ENCODE measurements around the gene MCF2L2. TPM values are rescaled to one million over a fixed set of nuclear protein-coding genes. Genes with fewer than 3 reads are reported as not detected.

Gene MCF2L2
- total and polyA plus RNA-seq, 9 of the 15 experiments (the other 6 are each of a cell fraction or from before 2014, with no cell fraction given), result 0.56 to 4.2 (median 3.0) TPM

- peak in 3 of 4 experiments; percentile 17 to 47 (median 39) for DNase-seq (ENCODE audit: extremely low read depth in 1 of 4, low spot score in 3 of 4)
Measured at GRCh38 chr3:183159333-183159732, 269.1 kb downstream of the MCF2L2 start.

More at GRCh38 chr3:183159333-183159732, 269.1 kb downstream of the MCF2L2 start:
- intact Hi-C loops (cut with micrococcal nuclease), result no loop called here
- ChIA-PET CTCF (ENCODE audit: low intra/inter-chr PET ratio) (no interaction called here), POLR2A (no interaction called here)
- H3K9me1 ChIP-seq (ENCODE audit: control insufficient read depth, insufficient read depth, low read length), result no peaks in the 10 kb centered on the region
- BruUV-seq (replicated peaks), result no TSS peak
- no peak overlapping the region for H3K4me2 ChIP-seq (ENCODE audit: insufficient read depth, low read length)
- no peaks in the 10 kb centered on the region for H3K9me3 ChIP-seq (replicated peaks; ENCODE audit: control insufficient read depth, insufficient read depth, low read depth, low read length)
- H2AFZ ChIP-seq (ENCODE audit: low read depth, low read length), result peak overlapping the region; percentile 32
- H3K27me3 ChIP-seq (ENCODE audit: control insufficient read depth in 2 of 2, insufficient read depth in 2 of 2, low read length in 2 of 2), result no peaks in the 10 kb centered on the region; a peak in 1 of 5 replicates
- FAIRE-seq (peak; percentile 51), ATAC-seq (peak; percentile 82)
- no peak overlapping the region for H3K4me3 ChIP-seq
- H4K20me1 ChIP-seq (replicated peaks; ENCODE audit: control insufficient read depth, insufficient read depth, low read length), result no peaks in the 10 kb centered on the region
- in situ Hi-C loops (cut with MboI), result no loop called here
- peaks cover 0 to 11% of the 10 kb centered on the region in 2 experiments; a peak in 3 of 5 replicates for H3K4me1 ChIP-seq (replicated peaks in 1 of 2; ENCODE audit: control insufficient read depth in 2 of 2, insufficient read depth in 2 of 2, low read length in 2 of 2)
- no peaks in the 10 kb centered on the region for H3K36me3 ChIP-seq (ENCODE audit: control insufficient read depth, insufficient read depth, low read length)
- no peaks in the 10 kb centered on the region for H3K79me2 ChIP-seq (ENCODE audit: control insufficient read depth, insufficient read depth, low read length)
- TF ChIP-seq, protein P1, sequence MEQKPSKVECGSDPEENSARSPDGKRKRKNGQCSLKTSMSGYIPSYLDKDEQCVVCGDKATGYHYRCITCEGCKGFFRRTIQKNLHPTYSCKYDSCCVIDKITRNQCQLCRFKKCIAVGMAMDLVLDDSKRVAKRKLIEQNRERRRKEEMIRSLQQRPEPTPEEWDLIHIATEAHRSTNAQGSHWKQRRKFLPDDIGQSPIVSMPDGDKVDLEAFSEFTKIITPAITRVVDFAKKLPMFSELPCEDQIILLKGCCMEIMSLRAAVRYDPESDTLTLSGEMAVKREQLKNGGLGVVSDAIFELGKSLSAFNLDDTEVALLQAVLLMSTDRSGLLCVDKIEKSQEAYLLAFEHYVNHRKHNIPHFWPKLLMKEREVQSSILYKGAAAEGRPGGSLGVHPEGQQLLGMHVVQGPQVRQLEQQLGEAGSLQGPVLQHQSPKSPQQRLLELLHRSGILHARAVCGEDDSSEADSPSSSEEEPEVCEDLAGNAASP (IDR thresholded peaks at IDR 0.05), result no peak
- TF ChIP-seq RAD21 (CRISPR knock-in tag; conservative IDR thresholded peaks at IDR 0.05 in 1 of 2, IDR thresholded peaks at IDR 0.05 in 1 of 2), result peak in 1 of 2 experiments; percentile 36; a peak in 2 of 4 replicates
- TF ChIP-seq, protein P2, sequence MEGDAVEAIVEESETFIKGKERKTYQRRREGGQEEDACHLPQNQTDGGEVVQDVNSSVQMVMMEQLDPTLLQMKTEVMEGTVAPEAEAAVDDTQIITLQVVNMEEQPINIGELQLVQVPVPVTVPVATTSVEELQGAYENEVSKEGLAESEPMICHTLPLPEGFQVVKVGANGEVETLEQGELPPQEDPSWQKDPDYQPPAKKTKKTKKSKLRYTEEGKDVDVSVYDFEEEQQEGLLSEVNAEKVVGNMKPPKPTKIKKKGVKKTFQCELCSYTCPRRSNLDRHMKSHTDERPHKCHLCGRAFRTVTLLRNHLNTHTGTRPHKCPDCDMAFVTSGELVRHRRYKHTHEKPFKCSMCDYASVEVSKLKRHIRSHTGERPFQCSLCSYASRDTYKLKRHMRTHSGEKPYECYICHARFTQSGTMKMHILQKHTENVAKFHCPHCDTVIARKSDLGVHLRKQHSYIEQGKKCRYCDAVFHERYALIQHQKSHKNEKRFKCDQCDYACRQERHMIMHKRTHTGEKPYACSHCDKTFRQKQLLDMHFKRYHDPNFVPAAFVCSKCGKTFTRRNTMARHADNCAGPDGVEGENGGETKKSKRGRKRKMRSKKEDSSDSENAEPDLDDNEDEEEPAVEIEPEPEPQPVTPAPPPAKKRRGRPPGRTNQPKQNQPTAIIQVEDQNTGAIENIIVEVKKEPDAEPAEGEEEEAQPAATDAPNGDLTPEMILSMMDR (IDR thresholded peaks at IDR 0.05 in 2 of 3, conservative IDR thresholded peaks at IDR 0.05 in 1 of 3; ENCODE audit: insufficient read depth in 2 of 3, low read depth in 1 of 3, low read length in 3 of 3), result peak; percentile 61 to 89 (median 62); a peak in 5 of 6 replicates
- H3K27ac ChIP-seq (ENCODE audit: extremely low read depth, low read depth, low read length), result no peak overlapping the region
- H3K9ac ChIP-seq (ENCODE audit: insufficient read depth in 1 of 2, low read depth in 2 of 2, low read length in 2 of 2), result 0 out of 4 replicates have a peak overlapping the region, but pooled peaks of 1 of the 2 experiments have one; percentile 19
- 39% methylated on average over 3 of the region's 3 CpGs for WGBS (ENCODE audit: insufficient coverage, low coverage, missing lambda C conversion rate)
